HEK293 (cell line): ENCODE measurements around the gene PLXNA2.

Source experiments
- CTCF ChIA-PET: fragments of 350-600 bp; formaldehyde crosslinking; extraction: SDS; loops from one replicate; lab custom pipeline; 2021; ENCODE audit warnings: antibody characterized with exemption; lab: Yijun Ruan, JAX
- POLR2A ChIA-PET: fragments of 300-600 bp; formaldehyde crosslinking; extraction: SDS; loops from one replicate; lab custom pipeline; 2020; ENCODE audit warnings: antibody characterized with exemption, inconsistent platforms; lab: Yijun Ruan, JAX
- H3K27ac ChIP-seq: fragments of 200-500 bp; sonication (Bioruptor generic); 2 replicates; pipeline ENCODE4 v1.5.1; 2014; ENCODE audit warnings: low read depth, low read length, control low read depth, inconsistent platforms; ENCODE audit errors: extremely low read depth
- H3K36me3 ChIP-seq, 2 experiments: fragments of 200-500 bp in 1 of 2; sonication (Bioruptor generic) in 1 of 2; 1 replicate in 1 of 2; 2 replicates in 1 of 2; pipeline ENCODE4 v1.5.1; 2014 to 2017; ENCODE audit warnings: inconsistent platforms in 2 of 2, low read length in 2 of 2; ENCODE audit not compliant: control insufficient read depth in 2 of 2, insufficient read depth in 1 of 2
- H3K4me1 ChIP-seq: fragments of 200-500 bp; sonication (Bioruptor generic); 2 replicates; pipeline ENCODE4 v1.5.1; 2014; ENCODE audit warnings: mild to moderate bottlenecking, low read length, inconsistent platforms; ENCODE audit not compliant: control insufficient read depth, insufficient read depth
- H3K4me3 ChIP-seq: 2 replicates; pipeline ENCODE4 v1.5.1; 2011; ENCODE audit warnings: low read depth, mild to moderate bottlenecking, control low read depth, low read length, moderate library complexity
- H3K9me3 ChIP-seq: fragments of 200-500 bp; sonication (Bioruptor generic); 2 replicates; pipeline ENCODE4 v1.5.1; 2014; ENCODE audit warnings: low read depth, low read length, inconsistent platforms; ENCODE audit not compliant: control insufficient read depth, insufficient read depth
- BCL11B ChIP-seq: fragments of 450-650 bp; formaldehyde crosslinking; IDR thresholded peaks from 2 replicates; pipeline ENCODE4 v1.5.1; 2016; ENCODE audit warnings: low read depth, missing biosample characterization, missing genetic modification characterization
- ELK4 ChIP-seq: IDR thresholded peaks from 2 replicates; pipeline ENCODE4 v1.6.1; 2011; ENCODE audit warnings: mild to moderate bottlenecking, low read depth, low read length, borderline replicate concordance
- HOXC10 ChIP-seq: sonication (generic); formaldehyde crosslinking; IDR thresholded peaks from 2 replicates; pipeline ENCODE4 v1.8.1; 2023; ENCODE audit warnings: mild to moderate bottlenecking, missing genetic modification reagents
- IKZF3 ChIP-seq: fragments of 450-650 bp; IDR thresholded peaks from 2 replicates; pipeline ENCODE4 v1.5.0; 2018; ENCODE audit warnings: missing biosample characterization, mild to moderate bottlenecking, missing genetic modification characterization, moderate library complexity
- MYNN ChIP-seq: fragments of 450-650 bp; formaldehyde crosslinking; IDR thresholded peaks from 2 replicates; pipeline ENCODE4 v1.5.1; 2016; ENCODE audit warnings: missing biosample characterization, missing genetic modification characterization, borderline replicate concordance
- PRDM10 ChIP-seq: fragments of 450-650 bp; formaldehyde crosslinking; IDR thresholded peaks from 2 replicates; pipeline ENCODE4 v1.5.1; 2016; ENCODE audit warnings: missing biosample characterization, missing genetic modification characterization
- SCRT2 ChIP-seq: fragments of 450-650 bp; formaldehyde crosslinking; IDR thresholded peaks from 2 replicates; pipeline ENCODE4 v1.5.1; 2016; ENCODE audit warnings: missing biosample characterization, missing genetic modification characterization
- SETDB1 ChIP-seq: IDR thresholded peaks from one replicate; pipeline ENCODE4 v1.6.1; 2017; ENCODE audit warnings: mild to moderate bottlenecking, low read length, moderate library complexity, mixed read lengths; ENCODE audit not compliant: insufficient read length
- WT1 ChIP-seq: fragments of 450-650 bp; formaldehyde crosslinking; IDR thresholded peaks from 2 replicates; pipeline ENCODE4 v1.5.1; 2016; ENCODE audit warnings: missing biosample characterization, missing genetic modification characterization
- ZNF112 ChIP-seq: fragments of 450-650 bp; formaldehyde crosslinking; IDR thresholded peaks from 2 replicates; pipeline ENCODE4 v1.5.0; 2017; ENCODE audit warnings: missing biosample characterization, missing genetic modification characterization
- ZNF155 ChIP-seq: fragments of 450-650 bp; formaldehyde crosslinking; IDR thresholded peaks from 2 replicates; pipeline ENCODE4 v1.5.1; 2016; ENCODE audit warnings: missing biosample characterization, missing genetic modification characterization
- ZNF202 ChIP-seq: fragments of 450-650 bp; formaldehyde crosslinking; IDR thresholded peaks from 2 replicates; pipeline ENCODE4 v1.5.1; 2016; ENCODE audit warnings: missing biosample characterization, missing genetic modification characterization, borderline replicate concordance
- ZNF26 ChIP-seq: fragments of 450-650 bp; formaldehyde crosslinking; IDR thresholded peaks from 2 replicates; pipeline ENCODE4 v1.5.1; 2016; ENCODE audit warnings: missing biosample characterization, missing genetic modification characterization
- ZNF280D ChIP-seq: fragments of 450-650 bp; formaldehyde crosslinking; IDR thresholded peaks from 2 replicates; pipeline ENCODE4 v1.5.1; 2016; ENCODE audit warnings: missing biosample characterization, missing genetic modification characterization
- ZNF394 ChIP-seq: fragments of 450-650 bp; formaldehyde crosslinking; IDR thresholded peaks from 2 replicates; pipeline ENCODE4 v1.5.1; 2016; ENCODE audit warnings: missing biosample characterization, missing genetic modification characterization, mild to moderate bottlenecking, moderate library complexity, borderline replicate concordance
- ZNF433 ChIP-seq: fragments of 450-650 bp; formaldehyde crosslinking; IDR thresholded peaks from 2 replicates; pipeline ENCODE4 v1.5.1; 2016; ENCODE audit warnings: missing biosample characterization, missing genetic modification characterization, low read depth
- ZNF514 ChIP-seq: fragments of 450-650 bp; formaldehyde crosslinking; IDR thresholded peaks from 2 replicates; pipeline ENCODE4 v1.5.1; 2016; ENCODE audit warnings: missing biosample characterization, missing genetic modification characterization
- ZNF544 ChIP-seq: fragments of 450-650 bp; formaldehyde crosslinking; IDR thresholded peaks from 2 replicates; pipeline ENCODE4 v1.5.0; 2017; ENCODE audit warnings: missing biosample characterization, missing genetic modification characterization
- ZNF548 ChIP-seq: fragments of 450-650 bp; formaldehyde crosslinking; IDR thresholded peaks from 2 replicates; pipeline ENCODE4 v1.5.1; 2016; ENCODE audit warnings: missing biosample characterization, missing genetic modification characterization
- ZNF610 ChIP-seq: fragments of 450-650 bp; formaldehyde crosslinking; IDR thresholded peaks from 2 replicates; pipeline ENCODE4 v1.5.1; 2016; ENCODE audit warnings: missing biosample characterization, missing genetic modification characterization, borderline replicate concordance
- ZNF707 ChIP-seq: fragments of 450-650 bp; formaldehyde crosslinking; IDR thresholded peaks from 2 replicates; pipeline ENCODE4 v1.5.1; 2016; ENCODE audit warnings: missing biosample characterization, missing genetic modification characterization
- ZNF830 ChIP-seq: fragments of 450-650 bp; IDR thresholded peaks from 2 replicates; pipeline ENCODE4 v1.5.0; 2018; ENCODE audit warnings: missing biosample characterization, missing genetic modification characterization, low read depth, mild to moderate bottlenecking, moderate library complexity
- ZNF843 ChIP-seq: fragments of 450-650 bp; formaldehyde crosslinking; IDR thresholded peaks from 2 replicates; pipeline ENCODE4 v1.5.1; 2016; ENCODE audit warnings: missing biosample characterization, missing genetic modification characterization
- ZSCAN5A ChIP-seq: fragments of 450-650 bp; formaldehyde crosslinking; IDR thresholded peaks from 2 replicates; pipeline ENCODE4 v1.5.1; 2016; ENCODE audit warnings: missing biosample characterization, missing genetic modification characterization
- TF ChIP-seq, protein P1 (sequence below): fragments of 450-650 bp; formaldehyde crosslinking; IDR thresholded peaks from 2 replicates; pipeline ENCODE4 v1.5.1; 2016; ENCODE audit warnings: missing biosample characterization, missing genetic modification characterization

PLXNA2 gene

DNA sequence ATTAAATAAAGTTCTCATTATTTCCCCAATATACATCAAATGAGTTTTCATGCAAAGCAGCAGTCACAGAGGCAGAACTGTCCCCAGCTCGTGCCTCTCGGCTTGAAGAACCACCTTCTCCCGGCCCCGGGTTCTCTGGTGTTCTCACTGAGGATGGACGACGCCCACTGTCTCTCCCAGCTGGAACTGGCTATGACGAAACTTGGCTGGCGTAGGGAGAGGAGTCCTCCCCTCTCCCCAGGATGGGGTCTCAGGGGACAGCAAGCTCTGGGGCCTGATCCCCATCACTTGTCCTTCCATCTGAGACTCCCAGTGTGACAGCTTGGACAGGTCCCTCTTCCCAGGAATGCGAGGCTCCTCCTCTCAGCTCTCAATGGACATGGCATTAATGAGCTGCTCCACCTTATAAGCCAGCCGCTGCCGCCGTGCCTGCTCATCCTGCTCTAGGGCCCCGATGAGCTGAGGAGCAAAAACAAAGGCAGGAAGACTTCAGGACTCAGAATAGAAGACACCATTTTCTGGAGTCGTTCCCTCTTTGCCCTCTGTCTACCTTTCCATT, 217.2 kb downstream of the PLXNA2 start (continued):
- no peak for TF ChIP-seq ZNF26 (tag by site-specific recombination)
- TF ChIP-seq ZNF112 (tag by site-specific recombination), result no peak
- no peak for TF ChIP-seq ZNF280D (tag by site-specific recombination)
- no peak for TF ChIP-seq ZNF707
- no peak for TF ChIP-seq ZNF843 (tag by site-specific recombination)
- TF ChIP-seq ZSCAN5A (tag by site-specific recombination), result no peak
- TF ChIP-seq BCL11B, result no peak
- TF ChIP-seq MYNN, result no peak
- TF ChIP-seq, all 188 proteins: peak for 0

GRCh38 chr1:208025031-208025430, 219.2 kb downstream of the PLXNA2 start:
- ChIA-PET POLR2A (no interaction called here), CTCF (interaction anchor here (0.7 to 9.6 kb wide), 7 partner anchors 10 to 1697 kb away, joined by 3 to 98 read pairs (median 4); partner anchors contain the start of gene PLXNA2)
- TF ChIP-seq SETDB1 (no peak), ZNF202 (no peak), HOXC10 (CRISPR knock-in tag) (no peak), ZNF514 (no peak), ZNF548 (no peak), WT1 (tag by site-specific recombination) (no peak), ZNF610 (no peak), ZNF394 (tag by site-specific recombination) (no peak), ELK4 (no peak), ZNF830 (tag by site-specific recombination) (no peak), ZNF155 (tag by site-specific recombination) (no peak), ZNF433 (no peak), PRDM10 (tag by site-specific recombination) (no peak), IKZF3 (tag by site-specific recombination) (no peak), SCRT2 (tag by site-specific recombination) (no peak), ZNF544 (tag by site-specific recombination) (no peak)
- TF ChIP-seq, protein P1, sequence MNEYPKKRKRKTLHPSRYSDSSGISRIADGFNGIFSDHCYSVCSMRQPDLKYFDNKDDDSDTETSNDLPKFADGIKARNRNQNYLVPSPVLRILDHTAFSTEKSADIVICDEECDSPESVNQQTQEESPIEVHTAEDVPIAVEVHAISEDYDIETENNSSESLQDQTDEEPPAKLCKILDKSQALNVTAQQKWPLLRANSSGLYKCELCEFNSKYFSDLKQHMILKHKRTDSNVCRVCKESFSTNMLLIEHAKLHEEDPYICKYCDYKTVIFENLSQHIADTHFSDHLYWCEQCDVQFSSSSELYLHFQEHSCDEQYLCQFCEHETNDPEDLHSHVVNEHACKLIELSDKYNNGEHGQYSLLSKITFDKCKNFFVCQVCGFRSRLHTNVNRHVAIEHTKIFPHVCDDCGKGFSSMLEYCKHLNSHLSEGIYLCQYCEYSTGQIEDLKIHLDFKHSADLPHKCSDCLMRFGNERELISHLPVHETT (tag by site-specific recombination), result no peak

More at GRCh38 chr1:208025031-208025430, 219.2 kb downstream of the PLXNA2 start:
- peaks cover 0 to 21% of the 10 kb centered on the region in 2 experiments; a peak in 1 of 3 replicates for H3K36me3 ChIP-seq
- H3K4me3 ChIP-seq, result no peak overlapping the region
- no peaks in the 10 kb centered on the region for H3K4me1 ChIP-seq
- H3K27ac ChIP-seq, result no peak overlapping the region
- H3K9me3 ChIP-seq, result no peaks in the 10 kb centered on the region
